ENCODE data around the gene APLP2. TPM values are rescaled to one million over a fixed set of nuclear protein-coding genes. Genes with fewer than 3 reads are reported as not detected.

The APLP2 gene
- total and polyA plus RNA-seq, 2 of the 13 experiments (the other 11 are each of a cell fraction or from before 2014, with no cell fraction given), result 315 to 594 TPM

DNA sequence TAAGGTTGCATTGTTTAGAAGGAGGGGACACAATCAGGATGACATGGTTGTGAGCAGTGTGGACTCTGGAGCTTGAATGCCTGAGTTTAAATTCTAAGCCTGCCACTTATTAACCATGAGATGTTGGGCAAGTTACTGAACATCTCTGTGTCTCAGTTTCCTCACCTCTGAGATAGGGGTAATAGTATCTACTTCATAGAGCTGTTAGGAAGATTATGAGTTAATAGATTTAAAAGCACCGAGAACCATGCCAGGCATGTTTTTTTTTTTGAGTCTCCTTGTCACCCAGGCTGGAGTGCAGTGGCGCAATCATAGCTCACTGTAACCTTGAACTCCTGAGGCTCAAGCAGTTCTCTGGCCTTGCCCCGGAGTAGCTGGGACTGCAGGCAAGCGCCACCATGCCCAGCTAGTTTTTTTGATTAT is 123.2 kb downstream of the APLP2 start (continued):
- TF ChIP-seq CC2D1A (CRISPR knock-in tag; IDR thresholded peaks at IDR 0.05) (no peak), ZNF678 (CRISPR knock-in tag; IDR thresholded peaks at IDR 0.05) (no peak), ZNF10 (CRISPR knock-in tag; IDR thresholded peaks at IDR 0.05; ENCODE audit: borderline replicate concordance, low read depth) (no peak), PTBP1 (IDR thresholded peaks at IDR 0.05; ENCODE audit: low read depth, low read length, poor library complexity, severe bottlenecking) (no peak), MAFK (conservative IDR thresholded peaks at IDR 0.05 in 1 of 2, IDR thresholded peaks at IDR 0.05 in 1 of 2; ENCODE audit: low read length in 2 of 2) (no peak), SP140L (CRISPR knock-in tag; IDR thresholded peaks at IDR 0.05; ENCODE audit: borderline replicate concordance) (no peak), PRDM15 (CRISPR knock-in tag; IDR thresholded peaks at IDR 0.05) (no peak), ZBTB25 (CRISPR knock-in tag; IDR thresholded peaks at IDR 0.05) (0 out of 2 replicates have a peak, but pooled peaks have one; percentile 30), PBX2 (CRISPR knock-in tag; IDR thresholded peaks at IDR 0.05) (no peak), KDM3A (CRISPR knock-in tag; IDR thresholded peaks at IDR 0.05; ENCODE audit: low read depth) (no peak), TAF1 (CRISPR knock-in tag; IDR thresholded peaks at IDR 0.05) (0 out of 2 replicates have a peak, but pooled peaks have one; percentile 15), EZH2 (conservative IDR thresholded peaks at IDR 0.05; ENCODE audit: low read depth, low read length) (no peak), THRA (CRISPR knock-in tag; IDR thresholded peaks at IDR 0.05; ENCODE audit: borderline replicate concordance) (peak; percentile 46; the same call in 1 of the 2 replicates), SYNCRIP (IDR thresholded peaks at IDR 0.05; ENCODE audit: insufficient read depth, low read depth, low read length) (no peak), ZNF569 (CRISPR knock-in tag; IDR thresholded peaks at IDR 0.05; ENCODE audit: borderline replicate concordance) (no peak), NFRKB (IDR thresholded peaks at IDR 0.05) (no peak), ZBTB21 (CRISPR knock-in tag; IDR thresholded peaks at IDR 0.05) (no peak), ZNF124 (CRISPR knock-in tag; IDR thresholded peaks at IDR 0.05) (no peak)
- TF ChIP-seq, protein P1, sequence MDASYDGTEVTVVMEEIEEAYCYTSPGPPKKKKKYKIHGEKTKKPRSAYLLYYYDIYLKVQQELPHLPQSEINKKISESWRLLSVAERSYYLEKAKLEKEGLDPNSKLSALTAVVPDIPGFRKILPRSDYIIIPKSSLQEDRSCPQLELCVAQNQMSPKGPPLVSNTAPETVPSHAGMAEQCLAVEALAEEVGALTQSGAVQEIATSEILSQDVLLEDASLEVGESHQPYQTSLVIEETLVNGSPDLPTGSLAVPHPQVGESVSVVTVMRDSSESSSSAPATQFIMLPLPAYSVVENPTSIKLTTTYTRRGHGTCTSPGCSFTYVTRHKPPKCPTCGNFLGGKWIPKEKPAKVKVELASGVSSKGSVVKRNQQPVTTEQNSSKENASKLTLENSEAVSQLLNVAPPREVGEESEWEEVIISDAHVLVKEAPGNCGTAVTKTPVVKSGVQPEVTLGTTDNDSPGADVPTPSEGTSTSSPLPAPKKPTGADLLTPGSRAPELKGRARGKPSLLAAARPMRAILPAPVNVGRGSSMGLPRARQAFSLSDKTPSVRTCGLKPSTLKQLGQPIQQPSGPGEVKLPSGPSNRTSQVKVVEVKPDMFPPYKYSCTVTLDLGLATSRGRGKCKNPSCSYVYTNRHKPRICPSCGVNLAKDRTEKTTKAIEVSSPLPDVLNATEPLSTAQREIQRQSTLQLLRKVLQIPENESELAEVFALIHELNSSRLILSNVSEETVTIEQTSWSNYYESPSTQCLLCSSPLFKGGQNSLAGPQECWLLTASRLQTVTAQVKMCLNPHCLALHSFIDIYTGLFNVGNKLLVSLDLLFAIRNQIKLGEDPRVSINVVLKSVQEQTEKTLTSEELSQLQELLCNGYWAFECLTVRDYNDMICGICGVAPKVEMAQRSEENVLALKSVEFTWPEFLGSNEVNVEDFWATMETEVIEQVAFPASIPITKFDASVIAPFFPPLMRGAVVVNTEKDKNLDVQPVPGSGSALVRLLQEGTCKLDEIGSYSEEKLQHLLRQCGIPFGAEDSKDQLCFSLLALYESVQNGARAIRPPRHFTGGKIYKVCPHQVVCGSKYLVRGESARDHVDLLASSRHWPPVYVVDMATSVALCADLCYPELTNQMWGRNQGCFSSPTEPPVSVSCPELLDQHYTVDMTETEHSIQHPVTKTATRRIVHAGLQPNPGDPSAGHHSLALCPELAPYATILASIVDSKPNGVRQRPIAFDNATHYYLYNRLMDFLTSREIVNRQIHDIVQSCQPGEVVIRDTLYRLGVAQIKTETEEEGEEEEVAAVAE (CRISPR knock-in tag; IDR thresholded peaks at IDR 0.05; ENCODE audit: borderline replicate concordance), result no peak

All from HepG2 (cell line).